ENCODE data around the gene NPFFR1.

- TF ChIP-seq CTCF (IDR thresholded peaks at IDR 0.05 in 4 of 5, conservative IDR thresholded peaks at IDR 0.05 in 1 of 5): no peak
- TF ChIP-seq POLR2A (IDR thresholded peaks at IDR 0.05): no peak
Measured at GRCh38 chr10:70284542-70285475, 1.0 kb upstream of the NPFFR1 start.
